Measurements from ENCODE around the gene DMAC2L.
"Not testable (repeated sequence)": the region's sequence is repeated elsewhere in the genome, so short reads cannot be mapped to it uniquely, and the experiment has no call there.

Gene DMAC2L

GRCh38 chr14:50331596-50331995, 19.5 kb downstream of the DMAC2L start:
- DNase-seq: no peak

- DNase-seq: no peak
Observed at GRCh38 chr14:50333014-50333509, 20.9 kb downstream of the DMAC2L start.

DNA sequence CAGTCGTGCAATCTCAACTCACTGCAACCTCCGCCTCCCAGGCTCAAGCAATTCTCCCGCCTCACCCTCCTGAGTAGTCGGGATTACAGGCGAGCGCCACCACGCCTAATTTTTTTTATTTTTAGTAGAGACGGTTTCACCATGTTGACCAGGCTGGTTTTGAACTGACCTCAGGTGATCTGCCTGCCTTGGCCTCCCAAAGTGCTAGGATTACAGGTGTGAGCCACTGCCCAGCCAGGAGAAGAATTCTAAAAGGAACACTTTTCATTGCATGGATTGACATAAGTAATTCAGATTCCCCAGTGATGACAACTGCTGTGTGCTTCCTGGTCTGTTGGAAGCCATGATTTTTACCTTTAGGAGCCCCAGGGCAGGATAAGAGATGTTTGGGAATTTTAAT, 22.1 kb downstream of the DMAC2L start:
- DNase-seq: no peak

GRCh38 chr14:50335389-50335788, 23.3 kb downstream of the DMAC2L start:
- no peak for DNase-seq

- DNase-seq: no peak
Observed at GRCh38 chr14:50335989-50336824, 24.1 kb downstream of the DMAC2L start.

DNA sequence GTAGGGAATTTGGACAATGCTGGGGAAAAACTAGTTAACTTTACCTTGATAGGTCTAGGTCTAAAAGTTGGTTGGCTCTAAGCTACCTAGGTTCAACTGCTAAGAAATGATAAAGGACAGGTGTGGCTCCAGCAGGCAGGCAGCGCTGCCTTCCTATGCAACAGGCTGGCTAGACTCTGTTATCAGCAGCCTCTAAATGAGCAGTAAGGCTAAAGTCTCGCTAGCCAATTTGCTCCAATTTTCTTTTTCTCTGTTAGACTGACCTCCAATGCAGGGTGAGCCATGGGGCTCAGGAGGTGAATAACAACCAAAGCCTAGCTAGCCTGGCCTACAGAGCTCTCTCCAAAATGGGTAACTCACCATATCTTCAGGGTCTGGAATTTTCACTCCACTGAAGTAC, 26.5 kb downstream of the DMAC2L start:
- DNase-seq: no peak

DNA sequence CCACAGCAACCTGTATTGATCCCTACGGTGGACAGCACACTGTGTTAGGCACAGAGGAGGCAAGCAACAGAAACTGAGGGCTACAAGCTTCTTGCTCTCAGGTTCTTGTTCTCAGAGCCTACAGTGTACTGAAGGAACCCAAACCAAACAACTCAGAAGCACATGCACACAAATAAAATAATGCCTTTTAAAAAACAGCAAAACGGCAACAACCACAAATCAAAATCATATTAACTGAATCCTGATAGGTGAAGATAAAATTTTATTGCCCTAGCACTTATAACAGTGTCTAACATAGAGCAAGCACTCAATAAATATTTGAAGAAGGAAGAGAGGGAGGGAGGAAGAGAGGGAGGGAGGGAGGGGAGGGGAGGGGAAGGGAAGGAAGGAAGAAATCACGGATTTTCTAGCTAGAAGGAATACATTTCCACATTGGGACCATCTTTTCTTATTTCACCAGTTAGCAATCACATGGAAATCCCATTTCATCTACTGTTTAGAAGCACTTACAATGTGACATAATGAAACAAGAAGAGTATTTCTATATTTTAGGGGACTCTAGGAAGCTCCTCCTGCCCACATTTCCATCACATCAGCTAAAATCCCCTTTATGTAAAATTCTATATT, 27.2 kb downstream of the DMAC2L start:
- no peak for DNase-seq

GRCh38 chr14:50340045-50340444, 27.9 kb downstream of the DMAC2L start:
- no peak for DNase-seq

DNA sequence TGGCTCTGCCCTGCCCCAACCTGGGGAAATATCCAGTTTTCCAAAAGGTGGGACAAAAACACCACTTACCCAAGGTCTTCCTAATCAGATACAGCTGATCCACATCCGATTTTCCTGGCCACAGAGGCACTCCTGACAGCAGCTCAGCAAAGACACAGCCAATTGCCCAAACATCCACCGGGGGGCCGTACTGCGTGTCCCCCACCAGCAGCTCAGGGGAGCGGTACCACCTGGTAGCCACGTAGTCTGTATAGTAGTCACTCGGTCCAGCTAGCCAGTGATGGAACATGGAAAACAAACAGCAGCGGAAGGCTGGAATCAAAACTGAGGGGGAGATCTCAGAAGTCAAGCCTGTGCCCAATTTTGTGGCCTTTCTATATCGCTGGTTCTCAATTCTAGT, 28.8 kb downstream of the DMAC2L start:
- DNase-seq: no peak

GRCh38 chr14:50342221-50343078, 30.3 kb downstream of the DMAC2L start:
- DNase-seq: peak; percentile 30 to 34

- DNase-seq: no peak
Observed at GRCh38 chr14:50343434-50343833, 31.3 kb downstream of the DMAC2L start.

- DNase-seq: peak; percentile 67 to 78
Observed at GRCh38 chr14:50344116-50344775, 32.1 kb downstream of the DMAC2L start.

DNA sequence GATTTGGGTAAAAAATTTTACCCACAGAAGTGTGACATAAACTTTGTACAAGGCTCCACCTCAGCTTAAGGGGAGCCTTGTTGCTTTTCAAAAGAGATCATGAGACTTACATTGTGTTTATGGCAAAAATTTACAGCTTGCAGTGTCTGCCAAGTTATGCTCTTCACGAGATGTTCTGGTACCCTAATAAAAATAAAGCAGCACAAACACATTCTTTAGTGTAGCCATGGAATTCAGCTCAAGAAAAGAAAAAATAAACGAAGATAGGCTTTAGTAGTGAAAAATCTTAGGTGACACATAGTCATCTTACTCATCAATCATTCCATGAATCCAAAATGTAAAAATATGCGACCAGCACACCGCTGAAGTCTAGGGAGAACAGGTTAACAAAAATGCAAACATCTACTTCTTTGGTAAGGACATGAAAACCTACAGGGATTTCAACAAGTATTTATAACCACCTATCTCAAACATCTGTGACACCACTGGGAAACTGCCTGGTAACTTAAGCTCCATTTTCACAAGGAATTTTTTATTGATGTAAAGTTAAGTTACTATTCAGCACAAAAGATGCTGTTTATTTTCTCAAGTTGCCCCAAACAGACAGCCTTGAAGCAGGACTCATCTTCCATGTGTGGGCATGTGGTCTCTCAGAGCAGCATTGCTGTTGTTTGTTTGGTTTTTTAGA, 32.9 kb downstream of the DMAC2L start:
- DNase-seq: no peak

DNA sequence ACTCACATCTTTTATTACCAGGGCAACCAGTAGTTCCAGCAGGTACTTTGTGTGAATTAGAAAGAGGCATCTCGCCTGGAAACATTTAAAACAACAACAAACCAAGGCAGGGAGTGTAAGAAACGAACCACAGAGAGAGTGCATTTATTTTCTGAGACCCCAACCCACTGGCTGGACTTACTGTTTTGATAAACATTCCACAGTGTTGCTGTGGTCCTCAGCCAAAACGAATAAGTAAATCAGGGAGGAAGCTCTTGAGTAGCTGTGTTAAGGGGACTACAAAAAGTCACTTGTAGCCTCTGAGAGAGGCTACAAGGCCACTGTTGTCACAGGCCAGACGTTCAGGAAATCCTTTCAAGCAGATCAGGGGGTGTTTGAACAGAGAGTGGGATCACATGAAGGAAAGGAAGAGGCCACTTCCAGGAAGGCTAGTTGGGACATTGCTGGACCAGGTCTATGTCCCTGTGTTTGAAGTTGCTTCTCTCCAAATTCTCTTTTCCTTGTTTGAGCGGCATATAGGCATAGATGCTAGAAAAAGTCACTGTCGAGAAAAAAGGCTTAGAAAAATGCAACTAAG, 33.8 kb downstream of the DMAC2L start:
- no peak for DNase-seq

GRCh38 chr14:50347521-50347920, 35.4 kb downstream of the DMAC2L start:
- DNase-seq: no peak

- no peak for DNase-seq
Observed at GRCh38 chr14:50348933-50349332, 36.8 kb downstream of the DMAC2L start.

DNA sequence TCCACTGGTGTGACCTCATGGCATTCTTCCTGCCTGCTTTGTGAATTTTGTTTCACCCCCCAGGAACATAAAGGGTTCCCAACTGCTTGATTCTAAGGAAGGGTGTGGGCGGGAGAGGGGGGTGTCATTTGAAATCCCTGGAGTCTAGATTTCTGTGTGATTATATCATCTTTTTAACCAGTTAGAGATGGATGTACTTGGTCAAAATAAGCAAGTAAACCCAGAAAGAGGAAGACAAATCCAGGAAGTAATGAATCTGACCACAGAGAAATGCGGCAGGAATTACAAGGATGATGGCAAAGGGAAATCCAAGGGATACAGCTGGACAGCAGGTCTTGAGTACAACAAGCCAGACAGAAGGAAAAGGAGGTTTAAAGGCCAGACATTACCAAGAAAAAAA, 38.9 kb downstream of the DMAC2L start:
- no peak for DNase-seq

DNA sequence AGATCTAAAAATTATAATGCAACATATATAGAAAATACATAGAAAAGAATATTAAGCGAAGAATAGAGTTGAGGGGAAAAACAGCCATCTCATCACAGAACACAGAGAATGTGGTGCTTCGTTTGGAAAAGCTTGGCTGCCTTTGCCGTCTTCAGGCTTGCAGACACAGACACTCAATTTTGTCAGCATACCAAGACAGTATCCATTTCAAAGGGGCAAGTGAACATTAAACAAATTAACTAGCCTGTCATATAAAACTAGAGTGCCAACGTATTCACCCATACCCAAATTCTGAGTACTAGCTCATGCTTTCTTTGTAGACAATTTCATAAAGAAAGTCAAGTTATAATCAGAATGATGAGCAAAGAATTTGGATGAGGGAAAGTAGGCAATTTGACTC, 40.5 kb downstream of the DMAC2L start:
- DNase-seq: no peak

- no peak for DNase-seq
Observed at GRCh38 chr14:50353126-50353525, 41.0 kb downstream of the DMAC2L start.

DNA sequence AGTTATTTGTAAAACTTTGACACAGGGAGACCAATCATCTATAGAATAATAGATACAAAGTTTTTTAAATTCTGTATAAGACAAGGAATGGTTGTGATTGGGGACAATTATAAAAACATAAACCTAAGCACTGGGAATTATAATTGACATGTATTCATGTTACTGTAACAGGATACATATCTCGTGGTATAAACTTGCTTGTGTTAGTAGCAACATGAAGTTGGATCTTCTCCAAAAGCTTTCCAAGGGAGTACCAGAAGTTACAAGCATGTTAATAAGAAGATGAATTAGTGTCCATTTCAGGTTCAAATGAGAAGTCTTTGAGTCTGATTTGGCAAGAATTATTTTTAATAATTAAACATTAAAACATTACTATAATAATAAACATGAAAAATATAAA, 42.4 kb downstream of the DMAC2L start:
- no peak for DNase-seq

GRCh38 chr14:50355692-50356091, 43.6 kb downstream of the DMAC2L start:
- DNase-seq: no peak

DNA sequence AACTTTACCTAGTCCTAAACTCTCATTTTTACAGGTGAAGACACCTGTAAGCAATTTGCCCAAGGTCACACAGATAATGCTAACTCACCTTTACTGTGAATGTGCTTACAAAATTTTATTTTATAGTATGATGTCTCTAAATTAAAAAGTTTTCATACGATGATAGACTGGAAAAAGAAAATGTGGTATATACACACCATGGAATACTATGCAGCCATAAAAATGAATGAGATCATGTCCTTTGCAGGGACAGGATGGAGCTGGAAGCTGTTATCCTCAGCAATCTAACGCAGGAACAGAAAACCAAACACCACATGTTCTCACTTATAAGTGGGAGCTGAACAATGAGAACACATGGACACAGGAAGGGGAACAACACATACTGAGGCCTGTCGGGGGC, 44.2 kb downstream of the DMAC2L start:
- DNase-seq: not testable (repeated sequence)

All from stimulated activated CD4-positive, alpha-beta T cell treated with anti-CD3 and anti-CD28 coated beads, Interleukin-2, amount 100 ng/mL, for 24 hours (primary cell).